Measurements from ENCODE around the gene WDFY3.

- TF ChIP-seq CTCF (IDR thresholded peaks at IDR 0.05) (no peak), POLR2A (IDR thresholded peaks at IDR 0.05) (no peak)
These were observed 285.5 kb downstream of the WDFY3 start for GRCh38 chr4:84680956-84681355.

All from Peyer's patch (tissue), 4 donors.